ENCODE measurements around the gene DYNC1H1.

DNA sequence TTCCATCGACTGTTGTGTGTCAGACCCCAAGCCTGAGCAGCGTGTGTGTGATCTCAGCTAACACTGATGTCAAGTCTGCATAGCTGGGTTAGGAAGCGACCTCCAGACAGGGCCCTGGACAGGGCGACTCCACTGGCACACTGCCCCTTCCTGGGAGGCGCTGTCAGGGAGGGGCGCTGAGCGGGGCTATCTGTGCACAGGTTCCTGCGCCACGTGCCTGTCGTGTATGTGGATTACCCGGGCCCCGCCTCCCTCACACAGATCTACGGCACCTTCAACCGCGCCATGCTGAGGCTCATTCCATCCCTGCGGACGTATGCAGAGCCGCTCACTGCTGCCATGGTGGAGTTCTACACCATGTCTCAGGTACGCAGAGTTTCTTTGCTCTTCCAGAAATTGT, 53.9 kb downstream of the DYNC1H1 start:
- TF ChIP-seq, protein P1, sequence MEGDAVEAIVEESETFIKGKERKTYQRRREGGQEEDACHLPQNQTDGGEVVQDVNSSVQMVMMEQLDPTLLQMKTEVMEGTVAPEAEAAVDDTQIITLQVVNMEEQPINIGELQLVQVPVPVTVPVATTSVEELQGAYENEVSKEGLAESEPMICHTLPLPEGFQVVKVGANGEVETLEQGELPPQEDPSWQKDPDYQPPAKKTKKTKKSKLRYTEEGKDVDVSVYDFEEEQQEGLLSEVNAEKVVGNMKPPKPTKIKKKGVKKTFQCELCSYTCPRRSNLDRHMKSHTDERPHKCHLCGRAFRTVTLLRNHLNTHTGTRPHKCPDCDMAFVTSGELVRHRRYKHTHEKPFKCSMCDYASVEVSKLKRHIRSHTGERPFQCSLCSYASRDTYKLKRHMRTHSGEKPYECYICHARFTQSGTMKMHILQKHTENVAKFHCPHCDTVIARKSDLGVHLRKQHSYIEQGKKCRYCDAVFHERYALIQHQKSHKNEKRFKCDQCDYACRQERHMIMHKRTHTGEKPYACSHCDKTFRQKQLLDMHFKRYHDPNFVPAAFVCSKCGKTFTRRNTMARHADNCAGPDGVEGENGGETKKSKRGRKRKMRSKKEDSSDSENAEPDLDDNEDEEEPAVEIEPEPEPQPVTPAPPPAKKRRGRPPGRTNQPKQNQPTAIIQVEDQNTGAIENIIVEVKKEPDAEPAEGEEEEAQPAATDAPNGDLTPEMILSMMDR (conservative IDR thresholded peaks at IDR 0.05) = no peak
- TF ChIP-seq ZFX (IDR thresholded peaks at IDR 0.05) = no peak

All from C4-2B (cell line).